Neural progenitor cell (in vitro differentiated cells): ENCODE data around the gene ATG16L2. TPM values are rescaled to one million over a fixed set of nuclear protein-coding genes. Genes with fewer than 3 reads are reported as not detected.

Experiments
- DNase-seq: peaks from one replicate; pipeline ENCODE4 v3.0.0-alpha.2; 2016; ENCODE audit warnings: low spot score
- H2AFZ ChIP-seq: fragments of 200-600 bp; sonication (generic); replicated peaks from 2 replicates; pipeline ENCODE4 v1.6.1; 2016; ENCODE audit warnings: antibody characterized with exemption
- H3F3A ChIP-seq: fragments of 200-600 bp; sonication (generic); 2 replicates; pipeline ENCODE4 v1.6.1; 2016; ENCODE audit warnings: antibody characterized with exemption, low read depth
- H3K27ac ChIP-seq: fragments of 200-600 bp; sonication (generic); 2 replicates; pipeline ENCODE4 v1.5.1; 2016; ENCODE audit warnings: mild to moderate bottlenecking
- H3K27me3 ChIP-seq: fragments of 200-600 bp; sonication (generic); 2 replicates; pipeline ENCODE4 v1.6.1; 2016; ENCODE audit warnings: mild to moderate bottlenecking, moderate library complexity
- H3K36me3 ChIP-seq: fragments of 200-600 bp; sonication (generic); 2 replicates; pipeline ENCODE4 v1.5.1; 2016
- H3K4me1 ChIP-seq: fragments of 200-600 bp; sonication (generic); 2 replicates; pipeline ENCODE4 v1.6.1; 2016; ENCODE audit warnings: mixed run types
- H3K4me2 ChIP-seq: fragments of 200-600 bp; sonication (generic); 2 replicates; pipeline ENCODE4 v1.6.1; 2016
- H3K4me3 ChIP-seq: fragments of 200-600 bp; sonication (generic); 2 replicates; pipeline ENCODE4 v1.5.1; 2016
- H3K79me2 ChIP-seq: fragments of 200-600 bp; sonication (generic); 2 replicates; pipeline ENCODE4 v1.6.1; 2016; ENCODE audit warnings: low read depth
- H3K9ac ChIP-seq: fragments of 200-600 bp; sonication (generic); 2 replicates; pipeline ENCODE4 v1.6.1; 2016
- H3K9me3 ChIP-seq: fragments of 200-600 bp; sonication (generic); 2 replicates; pipeline ENCODE4 v1.5.1; 2016; ENCODE audit warnings: low read depth
- H4K20me1 ChIP-seq: fragments of 200-600 bp; sonication (generic); 2 replicates; pipeline ENCODE4 v1.6.1; 2016; ENCODE audit warnings: low read depth
- H3K27ac Mint-ChIP-seq: 3 replicates; pipeline ENCODE4 v1.8.0; 2021; ENCODE audit warnings: mixed read lengths
- H3K27me3 Mint-ChIP-seq: 2 replicates; pipeline ENCODE4 v1.8.0; 2022; ENCODE audit warnings: low read depth, mild to moderate bottlenecking, inconsistent platforms, moderate library complexity, mixed read lengths; ENCODE audit not compliant: insufficient read depth
- H3K36me3 Mint-ChIP-seq: 3 replicates; pipeline ENCODE4 v1.8.0; 2021; ENCODE audit warnings: mixed read lengths
- H3K4me1 Mint-ChIP-seq: 3 replicates; pipeline ENCODE4 v1.8.0; 2021; ENCODE audit warnings: mixed read lengths
- H3K4me3 Mint-ChIP-seq: 3 replicates; pipeline ENCODE4 v1.8.0; 2021; ENCODE audit warnings: mild to moderate bottlenecking, moderate library complexity, mixed read lengths
- H3K9me3 Mint-ChIP-seq: 3 replicates; pipeline ENCODE4 v1.8.0; 2020; ENCODE audit warnings: mixed read lengths
- CTCF ChIP-seq: fragments of 200-600 bp; sonication (generic); IDR thresholded peaks from 2 replicates; pipeline ENCODE4 v1.5.1; 2017; ENCODE audit warnings: antibody characterized with exemption, mild to moderate bottlenecking
- EZH2 ChIP-seq: fragments of 200-600 bp; sonication (generic); IDR thresholded peaks from 2 replicates; pipeline ENCODE4 v1.6.1; 2017; ENCODE audit warnings: antibody characterized with exemption, mild to moderate bottlenecking, moderate library complexity
- EZH2phosphoT487 ChIP-seq: fragments of 200-600 bp; sonication (generic); IDR thresholded peaks from 2 replicates; pipeline ENCODE4 v1.6.1; 2017; ENCODE audit warnings: antibody characterized with exemption
- total RNA-seq: library from RNA; depleted of rRNA; stranded (reverse); fragments of >200 nt; gene quantifications from 2 replicates; pipeline ENCODE4 v1.2.3, GENCODE V29; 2015; ENCODE audit warnings: low replicate concordance

The ATG16L2 gene
- total RNA-seq, 1 donor from 2014 or later, result 20.5 TPM

- Histone ChIP-seq H3K27ac (no peak overlapping the region), H4K20me1 (no peaks in the 10 kb centered on the region), H2AFZ (no peak overlapping the region), H3K4me1 (no peaks in the 10 kb centered on the region), H3K27me3 (no peaks in the 10 kb centered on the region), H3K9ac (no peak overlapping the region), H3K79me2 (no peaks in the 10 kb centered on the region), H3K9me3 (no peaks in the 10 kb centered on the region), H3K4me3 (no peak overlapping the region), H3K4me2 (no peak overlapping the region), H3F3A (no peaks in the 10 kb centered on the region), H3K36me3 (no peaks in the 10 kb centered on the region)
- H3K9me3 Mint-ChIP-seq, result no peaks in the 10 kb centered on the region
- TF ChIP-seq EZH2phosphoT487 (no peak), EZH2 (no peak), CTCF (no peak)
- peaks cover 3% of the 10 kb centered on the region for H3K27me3 Mint-ChIP-seq
- peaks cover 45% of the 10 kb centered on the region for H3K4me1 Mint-ChIP-seq
- no peak overlapping the region for H3K4me3 Mint-ChIP-seq
- DNase-seq, result no peak
- no peak overlapping the region for H3K27ac Mint-ChIP-seq
- H3K36me3 Mint-ChIP-seq, result no peaks in the 10 kb centered on the region
These were observed 39.7 kb upstream of the ATG16L2 start for GRCh38 chr11:72774499-72774898.

DNA sequence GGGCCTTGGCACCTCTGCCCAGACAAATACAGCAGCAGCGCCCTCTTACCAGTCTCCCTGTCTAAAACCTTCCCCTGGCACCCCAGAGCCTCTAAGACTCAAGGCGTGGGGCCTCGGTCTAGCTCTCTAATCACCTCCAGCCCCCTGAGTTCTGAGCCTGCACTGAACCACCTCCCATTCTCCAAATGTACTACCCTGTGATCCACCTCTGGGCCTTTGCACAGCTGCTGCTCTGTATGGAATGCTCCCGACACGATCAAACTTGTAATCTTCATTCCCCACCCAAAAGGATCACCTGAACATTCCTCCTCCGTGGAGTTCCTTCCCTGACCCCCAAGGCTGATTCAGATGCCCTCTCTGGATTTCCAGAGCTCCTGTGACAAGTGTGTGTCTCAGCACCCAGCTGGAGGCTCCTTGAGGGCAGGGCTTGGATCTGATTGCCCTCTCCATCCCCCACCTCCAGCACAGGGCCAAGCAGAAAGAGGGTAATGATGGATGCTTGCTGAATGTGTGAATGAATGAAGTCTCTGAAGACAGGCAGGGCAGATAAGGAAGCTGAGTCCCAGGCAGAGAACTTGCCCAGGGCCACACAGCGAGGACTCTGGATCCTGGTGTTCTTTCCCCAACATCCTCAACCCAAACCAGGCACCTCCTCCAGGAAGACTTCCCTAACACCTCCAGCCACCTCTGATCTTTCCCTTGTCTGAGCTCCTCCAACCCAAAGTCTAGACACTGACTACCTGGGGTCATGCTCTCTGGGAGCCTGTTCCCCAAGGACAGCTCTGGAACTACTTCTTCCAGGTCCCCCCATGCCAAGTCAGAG lies 38.7 kb upstream of the ATG16L2 start:
- peaks cover 10% of the 10 kb centered on the region for H3K27me3 ChIP-seq
- peaks cover 48% of the 10 kb centered on the region for H3K4me1 Mint-ChIP-seq
- peaks cover 5% of the 10 kb centered on the region for H3K27me3 Mint-ChIP-seq
- no peaks in the 10 kb centered on the region for H3K79me2 ChIP-seq
- H3K27ac Mint-ChIP-seq, result peak overlapping the region; percentile 28
- no peaks in the 10 kb centered on the region for H3K36me3 ChIP-seq
- H3K4me2 ChIP-seq, result no peak overlapping the region
- H3K4me3 Mint-ChIP-seq, result no peak overlapping the region
- H3K4me1 ChIP-seq, result no peaks in the 10 kb centered on the region
- H3K4me3 ChIP-seq, result no peak overlapping the region
- DNase-seq, result no peak
- no peaks in the 10 kb centered on the region for H3K9me3 Mint-ChIP-seq
- no peak overlapping the region for H2AFZ ChIP-seq
- H3F3A ChIP-seq, result no peaks in the 10 kb centered on the region
- H3K36me3 Mint-ChIP-seq, result no peaks in the 10 kb centered on the region
- TF ChIP-seq EZH2, result no peak
- no peak for TF ChIP-seq CTCF
- no peak for TF ChIP-seq EZH2phosphoT487
- H3K27ac ChIP-seq, result no peak overlapping the region
- H3K9ac ChIP-seq, result no peak overlapping the region
- H3K9me3 ChIP-seq, result no peaks in the 10 kb centered on the region
- H4K20me1 ChIP-seq, result peaks cover 5% of the 10 kb centered on the region

- Histone ChIP-seq H3K27ac (no peak overlapping the region), H3K27me3 (peaks cover 18% of the 10 kb centered on the region), H3K9me3 (no peaks in the 10 kb centered on the region), H2AFZ (no peak overlapping the region), H3K36me3 (no peaks in the 10 kb centered on the region), H3K9ac (no peak overlapping the region), H3K4me2 (no peak overlapping the region), H4K20me1 (peaks cover 7% of the 10 kb centered on the region), H3F3A (no peaks in the 10 kb centered on the region), H3K4me1 (no peaks in the 10 kb centered on the region), H3K4me3 (no peak overlapping the region), H3K79me2 (no peaks in the 10 kb centered on the region)
- Mint-ChIP-seq H3K27ac (peak overlapping the region; percentile 28), H3K4me1 (peaks cover 50% of the 10 kb centered on the region), H3K36me3 (no peaks in the 10 kb centered on the region), H3K27me3 (peaks cover 5% of the 10 kb centered on the region), H3K9me3 (no peaks in the 10 kb centered on the region), H3K4me3 (no peak overlapping the region)
- TF ChIP-seq CTCF (no peak), EZH2phosphoT487 (no peak), EZH2 (no peak)
- DNase-seq, result no peak
These were observed 37.9 kb upstream of the ATG16L2 start for GRCh38 chr11:72776117-72776843.
